ENCODE measurements around the gene GGTLC1.

The GGTLC1 gene

GRCh38 chr20:23963941-23964340, 24.6 kb downstream of the GGTLC1 start:
- Histone ChIP-seq H3K4me1 (no peaks in the 10 kb centered on the region), H3K4me3 (no peak overlapping the region), H3K36me3 (no peaks in the 10 kb centered on the region), H3K27ac (no peak overlapping the region), H3K9ac (no peak overlapping the region), H3K9me3 (peaks cover 59% of the 10 kb centered on the region), H3K4me2 (no peak overlapping the region), H3K27me3 (no peaks in the 10 kb centered on the region), H4K20me1 (no peaks in the 10 kb centered on the region)
- TF ChIP-seq Cebpa-rat (IDR thresholded peaks at IDR 0.05) = no peak

- Histone ChIP-seq H3K27me3 (no peaks in the 10 kb centered on the region), H3K36me3 (no peaks in the 10 kb centered on the region), H3K4me3 (no peak overlapping the region), H3K9ac (no peak overlapping the region), H3K27ac (no peak overlapping the region), H3K4me1 (no peaks in the 10 kb centered on the region), H4K20me1 (no peaks in the 10 kb centered on the region), H3K4me2 (no peak overlapping the region), H3K9me3 (peaks cover 54% of the 10 kb centered on the region)
- no peak for TF ChIP-seq Cebpa-rat (IDR thresholded peaks at IDR 0.05)
These were observed 26.3 kb downstream of the GGTLC1 start for GRCh38 chr20:23962272-23962671.

- Histone ChIP-seq H3K27me3 (no peaks in the 10 kb centered on the region), H3K36me3 (no peaks in the 10 kb centered on the region), H3K4me3 (no peak overlapping the region), H3K4me1 (no peaks in the 10 kb centered on the region), H3K4me2 (no peak overlapping the region), H3K9me3 (peaks cover 25% of the 10 kb centered on the region), H4K20me1 (no peaks in the 10 kb centered on the region), H3K27ac (no peak overlapping the region), H3K9ac (no peak overlapping the region)
- TF ChIP-seq Cebpa-rat (IDR thresholded peaks at IDR 0.05) = no peak
These were observed 29.5 kb downstream of the GGTLC1 start for GRCh38 chr20:23959054-23959453.

GRCh38 chr20:23955896-23956295, 32.7 kb downstream of the GGTLC1 start:
- no peaks in the 10 kb centered on the region for H3K4me1 ChIP-seq
- H4K20me1 ChIP-seq = no peaks in the 10 kb centered on the region
- no peak overlapping the region for H3K9ac ChIP-seq
- no peak for TF ChIP-seq Cebpa-rat (IDR thresholded peaks at IDR 0.05)
- H3K9me3 ChIP-seq = peaks cover 4% of the 10 kb centered on the region
- H3K4me2 ChIP-seq = no peak overlapping the region
- no peak overlapping the region for H3K4me3 ChIP-seq
- no peak overlapping the region for H3K27ac ChIP-seq
- no peaks in the 10 kb centered on the region for H3K27me3 ChIP-seq
- H3K36me3 ChIP-seq = no peaks in the 10 kb centered on the region

- no peak for TF ChIP-seq Cebpa-rat (IDR thresholded peaks at IDR 0.05)
- no peaks in the 10 kb centered on the region for H3K36me3 ChIP-seq
- H3K9me3 ChIP-seq = no peaks in the 10 kb centered on the region
These were observed 34.4 kb downstream of the GGTLC1 start for GRCh38 chr20:23954008-23954745.

GRCh38 chr20:23946206-23946605, 42.4 kb downstream of the GGTLC1 start:
- H3K4me1 ChIP-seq = no peaks in the 10 kb centered on the region
- H3K4me2 ChIP-seq = no peak overlapping the region
- TF ChIP-seq Cebpa-rat (IDR thresholded peaks at IDR 0.05) = no peak
- no peak overlapping the region for H3K4me3 ChIP-seq
- H3K27me3 ChIP-seq = no peaks in the 10 kb centered on the region
- no peak overlapping the region for H3K9ac ChIP-seq
- H3K27ac ChIP-seq = no peak overlapping the region
- H4K20me1 ChIP-seq = no peaks in the 10 kb centered on the region
- H3K9me3 ChIP-seq = no peaks in the 10 kb centered on the region
- no peaks in the 10 kb centered on the region for H3K36me3 ChIP-seq

More at GRCh38 chr20:23954008-23954745, 34.4 kb downstream of the GGTLC1 start:
- Histone ChIP-seq H3K27ac (no peak overlapping the region), H3K4me3 (no peak overlapping the region), H3K9ac (no peak overlapping the region), H4K20me1 (no peaks in the 10 kb centered on the region), H3K27me3 (no peaks in the 10 kb centered on the region), H3K4me1 (no peaks in the 10 kb centered on the region), H3K4me2 (no peak overlapping the region)

- Histone ChIP-seq H4K20me1 (no peaks in the 10 kb centered on the region), H3K4me2 (no peak overlapping the region), H3K27me3 (no peaks in the 10 kb centered on the region), H3K27ac (no peak overlapping the region), H3K4me1 (no peaks in the 10 kb centered on the region), H3K4me3 (no peak overlapping the region), H3K9ac (no peak overlapping the region), H3K9me3 (peaks cover 10% of the 10 kb centered on the region), H3K36me3 (no peaks in the 10 kb centered on the region)
- TF ChIP-seq Cebpa-rat (IDR thresholded peaks at IDR 0.05) = no peak
These were observed 45.3 kb downstream of the GGTLC1 start for GRCh38 chr20:23943304-23943703.

GRCh38 chr20:23939641-23940040, 48.9 kb downstream of the GGTLC1 start:
- Histone ChIP-seq H3K9ac (no peak overlapping the region), H4K20me1 (no peaks in the 10 kb centered on the region), H3K36me3 (no peaks in the 10 kb centered on the region), H3K4me2 (no peak overlapping the region), H3K4me1 (no peaks in the 10 kb centered on the region), H3K9me3 (peaks cover 15% of the 10 kb centered on the region), H3K4me3 (no peak overlapping the region), H3K27me3 (no peaks in the 10 kb centered on the region), H3K27ac (no peak overlapping the region)
- no peak for TF ChIP-seq Cebpa-rat (IDR thresholded peaks at IDR 0.05)

- Histone ChIP-seq H3K27ac (no peak overlapping the region), H3K4me1 (no peaks in the 10 kb centered on the region), H3K4me2 (no peak overlapping the region), H3K36me3 (no peaks in the 10 kb centered on the region), H4K20me1 (no peaks in the 10 kb centered on the region), H3K9me3 (peaks cover 15% of the 10 kb centered on the region), H3K4me3 (no peak overlapping the region), H3K9ac (no peak overlapping the region), H3K27me3 (no peaks in the 10 kb centered on the region)
- TF ChIP-seq Cebpa-rat (IDR thresholded peaks at IDR 0.05) = no peak
These were observed 49.5 kb downstream of the GGTLC1 start for GRCh38 chr20:23939063-23939462.

- H3K27ac ChIP-seq = no peak overlapping the region
- no peak overlapping the region for H3K4me3 ChIP-seq
- no peaks in the 10 kb centered on the region for H3K27me3 ChIP-seq
- no peaks in the 10 kb centered on the region for H3K36me3 ChIP-seq
- no peaks in the 10 kb centered on the region for H4K20me1 ChIP-seq
- no peak for TF ChIP-seq Cebpa-rat (IDR thresholded peaks at IDR 0.05)
- no peaks in the 10 kb centered on the region for H3K4me1 ChIP-seq
- H3K9ac ChIP-seq = no peak overlapping the region
- peaks cover 15% of the 10 kb centered on the region for H3K9me3 ChIP-seq
- no peak overlapping the region for H3K4me2 ChIP-seq
These were observed 50.5 kb downstream of the GGTLC1 start for GRCh38 chr20:23938118-23938438.
